Parathyroid adenoma (tissue), 2 donors: ENCODE measurements around the gene OR10G4.

Experiments used
- H2AFZ ChIP-seq: fragments of 300-600 bp; sonication (generic); one replicate; pipeline ENCODE4 v1.7.0; 2017; ENCODE audit warnings: antibody characterized with exemption, mild to moderate bottlenecking
- H3K27ac ChIP-seq: fragments of 300-600 bp; sonication (generic); one replicate; pipeline ENCODE4 v1.7.0; 2017
- H3K27me3 ChIP-seq: fragments of 300-600 bp; sonication (generic); one replicate; pipeline ENCODE4 v1.7.0; 2017; ENCODE audit warnings: low read length; ENCODE audit not compliant: control insufficient read depth, insufficient read depth
- H3K36me3 ChIP-seq: fragments of 300-600 bp; sonication (generic); one replicate; pipeline ENCODE4 v1.7.0; 2017; ENCODE audit warnings: low read length; ENCODE audit not compliant: control insufficient read depth, insufficient read depth
- H3K4me1 ChIP-seq: fragments of 300-600 bp; sonication (generic); one replicate; pipeline ENCODE4 v1.7.0; 2017; ENCODE audit warnings: control low read depth
- H3K4me2 ChIP-seq: fragments of 300-600 bp; sonication (generic); one replicate; pipeline ENCODE4 v1.7.0; 2017; ENCODE audit warnings: low read length
- H3K4me3 ChIP-seq: fragments of 300-600 bp; sonication (generic); one replicate; pipeline ENCODE4 v1.7.0; 2017; ENCODE audit warnings: low read depth, low read length
- H3K79me2 ChIP-seq: fragments of 300-600 bp; sonication (generic); one replicate; pipeline ENCODE4 v1.7.0; 2017; ENCODE audit warnings: control low read depth
- H3K9ac ChIP-seq: fragments of 300-600 bp; sonication (generic); one replicate; pipeline ENCODE4 v1.7.0; 2017; ENCODE audit warnings: mild to moderate bottlenecking
- H3K9me3 ChIP-seq: fragments of 300-600 bp; sonication (generic); one replicate; pipeline ENCODE4 v1.7.0; 2017; ENCODE audit warnings: low read length; ENCODE audit not compliant: control insufficient read depth
- TF ChIP-seq, protein P1 (sequence below): fragments of 300-600 bp; sonication (generic); IDR thresholded peaks from one replicate; pipeline ENCODE4 v1.7.0; 2017; ENCODE audit warnings: antibody characterized with exemption, mild to moderate bottlenecking
- donor health status: primary hyperparathyroidism.

OR10G4 gene

DNA sequence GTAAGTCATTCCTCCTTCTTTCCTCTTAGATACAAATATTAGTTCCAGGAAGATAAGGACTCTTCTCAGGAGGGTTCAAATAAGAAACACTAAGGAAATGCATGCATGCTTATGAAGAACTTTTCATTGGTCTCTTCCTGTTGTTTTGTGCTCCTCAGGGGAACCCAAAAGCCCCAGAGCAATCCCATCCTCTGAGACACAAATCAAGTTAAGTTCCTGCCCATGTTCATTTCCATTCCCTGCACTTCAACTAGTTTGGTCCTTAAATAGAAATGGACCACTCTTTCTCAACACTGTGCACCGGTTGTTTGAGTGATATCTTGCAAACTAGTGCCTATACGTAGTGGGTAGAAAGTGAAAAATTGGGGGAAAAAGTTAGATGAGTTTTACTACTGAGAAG lies at the start of gene OR10G4:
Gene OR10G4, plus strand, starts transcription at position 301 of the 400 bp plus-strand sequence. CDS start 2,578 bp downstream, outside the sequence.
- H3K9me3 ChIP-seq, result no peaks in the 10 kb centered on the region
- H3K27ac ChIP-seq, result no peak within 1 kb of the TSS
- H3K79me2 ChIP-seq, result no peaks in the 10 kb centered on the region
- no peak within 1 kb of the TSS for H3K4me3 ChIP-seq
- H3K36me3 ChIP-seq, result no peaks in the 10 kb centered on the region
- H3K4me1 ChIP-seq, result no peaks in the 10 kb centered on the region
- TF ChIP-seq, protein P1, sequence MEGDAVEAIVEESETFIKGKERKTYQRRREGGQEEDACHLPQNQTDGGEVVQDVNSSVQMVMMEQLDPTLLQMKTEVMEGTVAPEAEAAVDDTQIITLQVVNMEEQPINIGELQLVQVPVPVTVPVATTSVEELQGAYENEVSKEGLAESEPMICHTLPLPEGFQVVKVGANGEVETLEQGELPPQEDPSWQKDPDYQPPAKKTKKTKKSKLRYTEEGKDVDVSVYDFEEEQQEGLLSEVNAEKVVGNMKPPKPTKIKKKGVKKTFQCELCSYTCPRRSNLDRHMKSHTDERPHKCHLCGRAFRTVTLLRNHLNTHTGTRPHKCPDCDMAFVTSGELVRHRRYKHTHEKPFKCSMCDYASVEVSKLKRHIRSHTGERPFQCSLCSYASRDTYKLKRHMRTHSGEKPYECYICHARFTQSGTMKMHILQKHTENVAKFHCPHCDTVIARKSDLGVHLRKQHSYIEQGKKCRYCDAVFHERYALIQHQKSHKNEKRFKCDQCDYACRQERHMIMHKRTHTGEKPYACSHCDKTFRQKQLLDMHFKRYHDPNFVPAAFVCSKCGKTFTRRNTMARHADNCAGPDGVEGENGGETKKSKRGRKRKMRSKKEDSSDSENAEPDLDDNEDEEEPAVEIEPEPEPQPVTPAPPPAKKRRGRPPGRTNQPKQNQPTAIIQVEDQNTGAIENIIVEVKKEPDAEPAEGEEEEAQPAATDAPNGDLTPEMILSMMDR, result no peak
- H2AFZ ChIP-seq, result no peak within 1 kb of the TSS
- no peak within 1 kb of the TSS for H3K4me2 ChIP-seq
- H3K27me3 ChIP-seq, result no peaks in the 10 kb centered on the region
- H3K9ac ChIP-seq, result no peak within 1 kb of the TSS

- Histone ChIP-seq H2AFZ (no peak overlapping the region), H3K79me2 (no peaks in the 10 kb centered on the region), H3K27ac (no peak overlapping the region), H3K9ac (no peak overlapping the region), H3K4me3 (no peak overlapping the region), H3K4me1 (no peaks in the 10 kb centered on the region), H3K36me3 (no peaks in the 10 kb centered on the region), H3K27me3 (no peaks in the 10 kb centered on the region), H3K4me2 (no peak overlapping the region), H3K9me3 (no peaks in the 10 kb centered on the region)
- TF ChIP-seq, protein P1, result no peak
Measured at GRCh38 chr11:123973816-123974215, 39.0 kb upstream of the OR10G4 start.

DNA sequence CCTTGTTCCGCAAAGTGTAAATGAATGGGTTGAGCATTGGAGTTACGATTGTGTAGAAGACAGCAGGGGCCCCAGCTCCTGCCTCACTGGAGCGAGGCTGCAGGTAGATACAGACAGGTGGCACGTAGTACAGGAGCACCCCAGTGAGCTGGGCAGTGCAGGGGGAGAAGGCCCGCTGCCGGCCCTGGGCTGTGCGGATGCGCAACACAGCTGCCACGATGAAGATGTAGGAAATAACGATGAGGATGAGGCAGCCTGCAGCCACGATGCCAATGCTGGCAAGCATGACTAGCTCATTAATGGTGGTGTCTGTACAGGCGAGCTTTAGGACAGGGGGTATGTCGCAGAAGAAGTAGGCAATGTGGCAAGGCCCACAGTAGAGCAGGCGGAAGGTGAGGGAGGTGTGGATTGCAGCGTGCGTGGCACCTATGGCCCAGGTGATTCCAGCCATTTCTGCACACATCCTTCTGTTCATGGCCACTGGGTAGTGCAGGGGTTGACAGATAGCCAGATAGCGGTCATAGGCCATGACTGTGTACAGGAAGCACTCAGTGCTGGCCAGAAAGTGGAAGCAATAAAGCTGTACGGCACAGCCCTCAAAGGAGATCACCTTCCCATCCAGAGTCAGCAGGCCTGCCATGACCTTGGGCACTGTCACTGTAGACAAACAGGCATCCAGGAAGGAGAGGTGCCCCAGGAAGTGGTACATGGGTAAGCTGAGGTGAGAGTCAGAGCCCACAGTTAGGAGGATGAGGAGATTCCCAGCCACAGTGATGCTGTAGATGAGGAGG lies 35.8 kb upstream of the OR10G4 start:
- Histone ChIP-seq H3K79me2 (no peaks in the 10 kb centered on the region), H2AFZ (no peak overlapping the region), H3K4me3 (no peak overlapping the region), H3K36me3 (no peaks in the 10 kb centered on the region), H3K9me3 (no peaks in the 10 kb centered on the region), H3K4me2 (no peak overlapping the region), H3K27ac (no peak overlapping the region), H3K4me1 (no peaks in the 10 kb centered on the region), H3K9ac (no peak overlapping the region), H3K27me3 (no peaks in the 10 kb centered on the region)
- TF ChIP-seq, protein P1, result no peak

GRCh38 chr11:123977731-123978347 lies 35.0 kb upstream of the OR10G4 start, which contains the start of gene OR10S1:
OR10S1 (minus strand) TSS chr11:123977781; CDS start chr11:123977664, 117 bp downstream.
- H3K36me3 ChIP-seq, result no peaks in the 10 kb centered on the region
- TF ChIP-seq, protein P1, result no peak

More at GRCh38 chr11:123977731-123978347, 35.0 kb upstream of the OR10G4 start, which contains the start of gene OR10S1:
- Histone ChIP-seq H3K4me1 (no peaks in the 10 kb centered on the region), H2AFZ (no peak within 1 kb of the TSS), H3K4me2 (no peak within 1 kb of the TSS), H3K27ac (no peak within 1 kb of the TSS), H3K4me3 (no peak within 1 kb of the TSS), H3K27me3 (no peaks in the 10 kb centered on the region), H3K9ac (no peak within 1 kb of the TSS), H3K79me2 (no peaks in the 10 kb centered on the region), H3K9me3 (no peaks in the 10 kb centered on the region)
